Upper lobe of right lung (tissue), 1 donor: Measurements from ENCODE around the gene ATP5ME. TPM values are rescaled to one million over a fixed set of nuclear protein-coding genes. Genes with fewer than 3 reads are reported as not detected.

Experiments
- ATAC-seq: fragments of 200-7000 bp; cut with Tn5 transposase; one replicate; pipeline ENCODE4 v1.9.1; 2020; ENCODE audit warnings: mild to moderate bottlenecking, moderate library complexity
- DNase-seq: peaks from one replicate; pipeline ENCODE4 v3.0.0-alpha.2; 2020
- H3K27ac ChIP-seq: fragments of 200-600 bp; one replicate; pipeline ENCODE4 v1.8.0; 2022
- H3K27me3 ChIP-seq: fragments of 200-600 bp; one replicate; pipeline ENCODE4 v1.8.0; 2022; ENCODE audit warnings: mild to moderate bottlenecking
- H3K36me3 ChIP-seq: fragments of 200-600 bp; one replicate; pipeline ENCODE4 v1.8.0; 2022
- H3K4me1 ChIP-seq: fragments of 200-600 bp; one replicate; pipeline ENCODE4 v1.8.0; 2022
- H3K4me3 ChIP-seq: fragments of 200-600 bp; one replicate; pipeline ENCODE4 v1.8.0; 2022; ENCODE audit warnings: mild to moderate bottlenecking
- H3K9me3 ChIP-seq: fragments of 200-600 bp; one replicate; pipeline ENCODE4 v1.8.0; 2022
- intact Hi-C: fragments of 100-400 bp; cut with DNase I; formaldehyde crosslinking; loops from one replicate; pipeline ENCODE4 v1.11.0; 2022
- total RNA-seq: library from RNA; stranded (reverse); fragmentation: NEBNext Ultra II Directional; extraction: Animal tissue kit (Norgen Biotek cat#: 25700); gene quantifications from one replicate; pipeline ENCODE4 v1.2.1, GENCODE V29; 2021
- TF ChIP-seq, protein P1 (sequence below): fragments of 200-600 bp; IDR thresholded peaks from one replicate; pipeline ENCODE4 v1.8.0; 2022; ENCODE audit warnings: antibody characterized with exemption
- donor health status: DM: no; HTN: yes; CAD: no; lungs with severe emphysema.

The ATP5ME gene
- total RNA-seq, 1 donor from 2014 or later = 167 TPM

GRCh38 chr4:712093-712492 is 38.0 kb upstream of the ATP5ME start:
- no peaks in the 10 kb centered on the region for H3K27me3 ChIP-seq
- intact Hi-C loops = no loop called here
- DNase-seq (no peak), ATAC-seq (no peak)
- no peak overlapping the region for H3K4me3 ChIP-seq
- H3K9me3 ChIP-seq = no peaks in the 10 kb centered on the region
- TF ChIP-seq, protein P1, sequence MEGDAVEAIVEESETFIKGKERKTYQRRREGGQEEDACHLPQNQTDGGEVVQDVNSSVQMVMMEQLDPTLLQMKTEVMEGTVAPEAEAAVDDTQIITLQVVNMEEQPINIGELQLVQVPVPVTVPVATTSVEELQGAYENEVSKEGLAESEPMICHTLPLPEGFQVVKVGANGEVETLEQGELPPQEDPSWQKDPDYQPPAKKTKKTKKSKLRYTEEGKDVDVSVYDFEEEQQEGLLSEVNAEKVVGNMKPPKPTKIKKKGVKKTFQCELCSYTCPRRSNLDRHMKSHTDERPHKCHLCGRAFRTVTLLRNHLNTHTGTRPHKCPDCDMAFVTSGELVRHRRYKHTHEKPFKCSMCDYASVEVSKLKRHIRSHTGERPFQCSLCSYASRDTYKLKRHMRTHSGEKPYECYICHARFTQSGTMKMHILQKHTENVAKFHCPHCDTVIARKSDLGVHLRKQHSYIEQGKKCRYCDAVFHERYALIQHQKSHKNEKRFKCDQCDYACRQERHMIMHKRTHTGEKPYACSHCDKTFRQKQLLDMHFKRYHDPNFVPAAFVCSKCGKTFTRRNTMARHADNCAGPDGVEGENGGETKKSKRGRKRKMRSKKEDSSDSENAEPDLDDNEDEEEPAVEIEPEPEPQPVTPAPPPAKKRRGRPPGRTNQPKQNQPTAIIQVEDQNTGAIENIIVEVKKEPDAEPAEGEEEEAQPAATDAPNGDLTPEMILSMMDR = no peak
- peaks cover 14% of the 10 kb centered on the region for H3K4me1 ChIP-seq
- no peak overlapping the region for H3K27ac ChIP-seq
- H3K36me3 ChIP-seq = no peaks in the 10 kb centered on the region

- intact Hi-C loops = no loop called here
- ATAC-seq (no peak), DNase-seq (no peak)
- Histone ChIP-seq H3K27me3 (no peaks in the 10 kb centered on the region), H3K36me3 (no peaks in the 10 kb centered on the region), H3K27ac (no peak overlapping the region), H3K9me3 (no peaks in the 10 kb centered on the region), H3K4me1 (peaks cover 17% of the 10 kb centered on the region), H3K4me3 (no peak overlapping the region)
- TF ChIP-seq, protein P1 = no peak
Observed at GRCh38 chr4:710916-711315, 36.8 kb upstream of the ATP5ME start.

DNA sequence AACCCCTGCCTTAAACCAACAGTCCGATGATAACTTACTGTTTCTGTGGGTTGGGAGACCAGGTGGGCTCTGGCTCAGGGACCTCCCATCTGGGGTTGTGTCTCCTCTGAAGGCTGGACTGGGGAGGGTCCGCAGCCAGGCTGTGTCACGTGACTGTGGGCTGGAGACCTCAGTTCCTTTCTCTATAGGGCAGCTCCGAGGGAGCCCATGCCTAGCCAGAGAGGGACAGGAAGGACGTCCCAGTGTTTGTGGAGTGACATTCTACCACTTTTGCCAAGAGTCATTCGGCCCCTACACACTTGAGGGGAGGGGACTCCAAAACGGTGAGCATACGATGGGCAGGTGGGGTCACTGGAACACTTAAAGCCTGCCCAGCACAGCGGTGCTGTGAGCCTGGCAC is 36.0 kb upstream of the ATP5ME start:
- TF ChIP-seq, protein P1 = no peak
- Histone ChIP-seq H3K4me1 (peaks cover 17% of the 10 kb centered on the region), H3K36me3 (no peaks in the 10 kb centered on the region), H3K4me3 (no peak overlapping the region), H3K27me3 (no peaks in the 10 kb centered on the region), H3K9me3 (no peaks in the 10 kb centered on the region), H3K27ac (no peak overlapping the region)
- DNase-seq = no peak
- intact Hi-C loops = no loop called here
- ATAC-seq = no peak

DNA sequence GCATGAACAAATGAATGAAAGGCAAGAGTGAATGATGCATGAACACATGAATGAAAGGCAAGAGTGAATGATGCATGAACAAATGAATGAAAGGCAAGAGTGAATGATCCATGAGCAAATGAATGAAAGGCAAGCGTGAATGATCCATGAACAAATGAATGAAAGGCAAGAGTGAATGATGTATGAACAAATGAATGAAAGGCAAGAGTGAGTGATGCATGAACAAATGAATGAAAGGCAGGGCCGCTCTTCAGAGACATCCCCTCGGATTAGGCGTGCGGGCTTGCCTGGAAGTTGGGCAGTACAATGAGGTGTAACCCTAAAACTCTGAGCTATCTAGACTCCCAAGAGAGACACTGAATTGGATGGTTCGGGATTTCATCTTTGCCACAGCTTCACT is 35.3 kb upstream of the ATP5ME start:
- H3K27ac ChIP-seq = no peak overlapping the region
- DNase-seq (no peak), ATAC-seq (no peak)
- no peaks in the 10 kb centered on the region for H3K27me3 ChIP-seq
- no peak overlapping the region for H3K4me3 ChIP-seq
- H3K4me1 ChIP-seq = peaks cover 17% of the 10 kb centered on the region
- no peaks in the 10 kb centered on the region for H3K36me3 ChIP-seq
- TF ChIP-seq, protein P1 = no peak
- H3K9me3 ChIP-seq = no peaks in the 10 kb centered on the region
- intact Hi-C loops = no loop called here

DNA sequence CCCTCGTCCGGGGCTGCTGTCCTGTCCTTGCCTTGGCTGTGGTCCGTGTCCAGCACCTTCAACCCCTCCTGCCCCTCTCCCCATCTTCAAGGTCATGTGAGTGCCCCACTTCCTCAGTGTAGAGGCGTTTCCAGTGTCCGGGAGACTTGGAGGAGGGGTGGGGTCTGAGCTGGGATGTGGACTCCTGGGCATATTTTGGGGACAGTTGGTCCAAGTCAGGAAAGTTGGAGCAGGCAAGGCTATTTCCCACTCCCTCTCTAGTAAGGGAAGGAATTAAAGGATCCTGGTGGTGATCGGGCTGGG is 34.5 kb upstream of the ATP5ME start:
- Histone ChIP-seq H3K27me3 (no peaks in the 10 kb centered on the region), H3K27ac (no peak overlapping the region), H3K36me3 (no peaks in the 10 kb centered on the region), H3K4me3 (no peak overlapping the region), H3K9me3 (no peaks in the 10 kb centered on the region), H3K4me1 (peaks cover 17% of the 10 kb centered on the region)
- intact Hi-C loops = no loop called here
- no peak for DNase-seq
- TF ChIP-seq, protein P1 = no peak
- ATAC-seq = no peak

- Histone ChIP-seq H3K4me3 (no peak overlapping the region), H3K4me1 (peaks cover 17% of the 10 kb centered on the region), H3K27me3 (no peaks in the 10 kb centered on the region), H3K9me3 (no peaks in the 10 kb centered on the region), H3K27ac (no peak overlapping the region), H3K36me3 (no peaks in the 10 kb centered on the region)
- no peak for DNase-seq
- no peak for ATAC-seq
- intact Hi-C loops = no loop called here
- TF ChIP-seq, protein P1 = no peak
Observed at GRCh38 chr4:707929-708630, 34.0 kb upstream of the ATP5ME start.
